Motor neuron (in vitro differentiated cells): ENCODE measurements around the gene NEBL. TPM values are rescaled to one million over a fixed set of nuclear protein-coding genes. Genes with fewer than 3 reads are reported as not detected.
A peak's percentile ranks its signal among the peaks of the same experiment; 100 is the strongest.

Experiments used
- ATAC-seq, 8 experiments: fragments of 200-7000 bp; cut with Tn5 transposase; replicated peaks in 6 of 8; 2 replicates each; pipeline ENCODE4 v1.8.0; 2021; ENCODE audit warnings: mild to moderate bottlenecking in 8 of 8, moderate library complexity in 8 of 8
- H3K27ac ChIP-seq, 2 donors: fragments of 250-450 bp; sonication (Bioruptor Pico); 2 replicates each; pipeline ENCODE4 v1.9.0; 2021; ENCODE audit warnings: antibody characterized with exemption in 2 of 2, mild to moderate bottlenecking in 2 of 2, moderate library complexity in 1 of 2
- H3K4me1 ChIP-seq, 2 donors: fragments of 250-450 bp; sonication (Bioruptor Pico); replicated peaks in 1 of 2; 2 replicates each; pipeline ENCODE4 v1.6.1; 2021; ENCODE audit warnings: antibody characterized with exemption in 2 of 2, mild to moderate bottlenecking in 2 of 2, moderate library complexity in 1 of 2
- H3K4me3 ChIP-seq, 5 donors: fragments of 250-450 bp; sonication (Bioruptor Pico); 2 replicates each; pipeline ENCODE4 v1.9.0; 2021; ENCODE audit warnings: antibody characterized with exemption in 5 of 5, mild to moderate bottlenecking in 5 of 5, moderate library complexity in 4 of 5
- WGBS, 10 experiments: fragments of 450-650 bp; shearing (Covaris generic); methylation state at CpG; one replicate each; pipeline ENCODE4 v1.0.0; 2022; 5-methylcytosine and 5-hydroxymethylcytosine counted together
- in situ Hi-C, 9 experiments: fragments of 400-800 bp; cut with MboI; loops; one replicate each; pipeline ENCODE4 v1.15.0; 2021; ENCODE audit warnings: low sequenced_read_pairs in 9 of 9, low pct_unique_long_range_greater_than_20kb in 2 of 9; ENCODE audit not compliant: unreplicated experiment in 9 of 9
- total RNA-seq, 8 experiments: library from RNA; unstranded; fragments of 300-600 nt; gene quantifications; 2 replicates each; pipeline versions ENCODE4 v1.2.3 to v1.2.4, GENCODE V29; 2022

Gene NEBL
- total RNA-seq, 8 experiments from 2014 or later, result 0.97 to 76.4 (median 13.6) TPM

- Histone ChIP-seq H3K4me3 (no peak overlapping the region), H3K4me1 (peaks cover 9 to 17% of the 10 kb centered on the region in 2 donors)
- peak in 1 of 8 experiments; percentile 32 for ATAC-seq
Measured at GRCh38 chr10:20892011-20892585, 5.0 kb downstream of the NEBL start.

GRCh38 chr10:20891338-20891714, 5.8 kb downstream of the NEBL start:
- in situ Hi-C loops, result no loop called here
- 14 to 100% (median 50%) methylated on average over 1 to 2 of the region's 2 CpGs; no CpG with 5 or more reads in 3 of the 10 experiments for WGBS, 10 experiments
- Histone ChIP-seq H3K27ac (no peak overlapping the region), H3K4me1 (peaks cover 9 to 17% of the 10 kb centered on the region in 2 donors), H3K4me3 (no peak overlapping the region)
- ATAC-seq, result no peak

More at GRCh38 chr10:20892011-20892585, 5.0 kb downstream of the NEBL start:
- H3K27ac ChIP-seq, result no peak overlapping the region
- in situ Hi-C loops, result no loop called here
- 40 to 98% (median 80%) methylated on average over 1 to 4 of the region's 4 CpGs; no CpG with 5 or more reads in 1 of the 10 experiments for WGBS, 10 experiments

DNA sequence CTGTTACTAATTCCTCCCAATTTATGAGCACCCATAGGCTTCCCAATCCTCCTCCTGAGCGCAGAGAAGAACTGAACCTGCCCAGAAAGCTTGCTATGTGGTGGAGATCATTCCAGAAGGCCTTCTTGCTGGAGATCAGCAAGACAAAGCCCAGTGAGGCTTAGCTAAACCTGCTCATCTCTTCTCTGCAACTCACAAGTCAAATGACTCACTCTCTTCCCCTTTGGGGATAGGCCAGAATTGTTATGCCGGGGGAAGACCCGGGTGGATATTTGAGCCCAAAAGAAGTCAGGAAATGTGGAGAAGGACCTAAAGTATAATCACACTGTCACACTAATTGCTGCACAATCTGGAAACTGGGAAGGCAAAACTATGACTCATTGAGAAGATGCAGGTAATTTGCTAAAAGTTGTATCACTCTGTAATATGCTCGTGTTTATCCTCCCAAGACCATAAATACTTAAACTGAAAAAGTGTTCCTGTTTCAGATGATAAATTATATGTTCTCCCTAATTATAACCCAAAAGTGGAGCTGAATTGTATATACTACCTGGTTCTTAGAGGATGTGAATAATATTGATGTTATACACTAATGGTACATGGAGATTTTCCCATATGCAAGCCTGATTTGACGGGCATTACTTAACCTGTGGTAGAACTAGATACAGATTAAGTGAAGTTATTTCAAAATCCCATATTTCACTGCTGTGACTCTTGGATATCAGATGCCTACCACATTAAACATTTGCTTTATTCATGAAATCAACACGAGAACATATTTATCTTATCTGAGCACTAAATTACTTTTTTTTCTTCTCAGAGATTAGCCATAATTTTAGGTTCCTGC, 6.4 kb downstream of the NEBL start:
- Histone ChIP-seq H3K4me3 (no peak overlapping the region), H3K27ac (no peak overlapping the region), H3K4me1 (peaks cover 9 to 18% of the 10 kb centered on the region in 2 donors)
- 10 to 100% (median 84%) methylated on average over 2 to 6 of the region's 6 CpGs for WGBS, 10 experiments
- in situ Hi-C loops, result no loop called here
- no peak for ATAC-seq

- 29 to 86% (median 76%) methylated on average over 1 to 5 of the region's 6 CpGs; no CpG with 5 or more reads in 1 of the 10 experiments for WGBS, 10 experiments
- H3K4me3 ChIP-seq, result no peak overlapping the region
- ATAC-seq, result peak in 1 of 8 experiments; percentile 19
- H3K4me1 ChIP-seq, result peaks cover 9 to 21% of the 10 kb centered on the region in 2 donors
- in situ Hi-C loops, result no loop called here
- H3K27ac ChIP-seq, result no peak overlapping the region
Measured at GRCh38 chr10:20890009-20890408, 7.1 kb downstream of the NEBL start.

- Histone ChIP-seq H3K27ac (no peak overlapping the region), H3K4me3 (no peak overlapping the region), H3K4me1 (peaks cover 9 to 24% of the 10 kb centered on the region in 2 donors)
- WGBS, 10 experiments, result 14 to 81% (median 65%) methylated on average over 2 to 7 of the region's 7 CpGs
- peak in 3 of 8 experiments; percentile 12 to 30 (median 20) for ATAC-seq
- in situ Hi-C loops, result no loop called here
Measured at GRCh38 chr10:20888620-20889330, 8.3 kb downstream of the NEBL start.

- no peak for ATAC-seq
- in situ Hi-C loops, result no loop called here
- Histone ChIP-seq H3K4me1 (peaks cover 9 to 24% of the 10 kb centered on the region in 2 donors), H3K4me3 (no peak overlapping the region), H3K27ac (no peak overlapping the region)
- WGBS, 10 experiments, result 8 to 73% (median 55%) methylated on average over 5 to 7 of the region's 7 CpGs
Measured at GRCh38 chr10:20887706-20888555, 9.2 kb downstream of the NEBL start.

DNA sequence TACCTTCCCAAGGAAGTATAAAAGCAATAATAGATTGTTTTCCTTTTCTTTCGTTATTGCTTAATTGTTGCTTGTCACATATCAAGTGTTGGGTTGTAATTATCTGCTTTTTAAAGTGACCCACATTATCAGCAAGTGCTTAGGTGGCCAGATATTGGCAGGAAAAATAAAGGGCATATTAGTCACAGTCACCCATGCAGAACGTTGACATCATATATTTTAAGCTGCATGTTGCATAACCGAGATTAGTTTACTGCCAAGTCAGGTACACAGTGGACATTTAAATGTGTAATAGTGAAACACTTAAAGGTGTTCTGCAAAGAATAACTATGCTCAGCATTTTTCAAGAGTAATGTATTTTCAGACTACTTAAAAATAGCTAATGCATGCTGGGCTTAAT, 11.4 kb downstream of the NEBL start:
- H3K4me3 ChIP-seq, result no peak overlapping the region
- H3K27ac ChIP-seq, result no peak overlapping the region
- peaks cover 9 to 24% of the 10 kb centered on the region in 2 donors for H3K4me1 ChIP-seq
- WGBS, 10 experiments, result 12 to 95% (median 71%) methylated on average over 1 to 3 of the region's 3 CpGs; no CpG with 5 or more reads in 1 of the 10 experiments
- ATAC-seq, result no peak
- in situ Hi-C loops, result no loop called here

GRCh38 chr10:20883552-20883951, 13.6 kb downstream of the NEBL start:
- H3K27ac ChIP-seq, result no peak overlapping the region
- H3K4me1 ChIP-seq, result peaks cover 3 to 17% of the 10 kb centered on the region in 2 donors
- WGBS, 10 experiments, result 52 to 100% (median 94%) methylated on average over 2 of the region's 2 CpGs; no CpG with 5 or more reads in 1 of the 10 experiments
- no peak overlapping the region for H3K4me3 ChIP-seq
- ATAC-seq, result no peak
- in situ Hi-C loops, result no loop called here

GRCh38 chr10:20882091-20882490, 15.0 kb downstream of the NEBL start:
- no peak for ATAC-seq
- 10 to 100% (median 42%) methylated on average over 1 to 2 of the region's 2 CpGs; no CpG with 5 or more reads in 2 of the 10 experiments for WGBS, 10 experiments
- Histone ChIP-seq H3K4me1 (peaks cover 0 to 7% of the 10 kb centered on the region in 2 donors), H3K4me3 (no peak overlapping the region), H3K27ac (no peak overlapping the region)
- in situ Hi-C loops, result no loop called here

GRCh38 chr10:20879136-20879535, 18.0 kb downstream of the NEBL start:
- WGBS, 10 experiments, result 33 to 100% (median 91%) methylated on average over 1 to 2 of the region's 2 CpGs
- no peak overlapping the region for H3K27ac ChIP-seq
- in situ Hi-C loops, result no loop called here
- ATAC-seq, result no peak
- H3K4me3 ChIP-seq, result no peak overlapping the region
- peaks cover 0 to under 1% of the 10 kb centered on the region in 2 donors for H3K4me1 ChIP-seq

- no peak overlapping the region for H3K4me3 ChIP-seq
- in situ Hi-C loops, result no loop called here
- WGBS, 10 experiments, result 64 to 100% (median 85%) methylated on average over 1 to 7 of the region's 7 CpGs
- H3K27ac ChIP-seq, result no peak overlapping the region
- H3K4me1 ChIP-seq, result no peaks in the 10 kb centered on the region
- ATAC-seq, result peak in 1 of 8 experiments; percentile 57
Measured at GRCh38 chr10:20877986-20878983, 18.8 kb downstream of the NEBL start.
